Gastroesophageal sphincter (tissue), 3 donors: ENCODE data around the gene CEP89.

Experiments
- POLR2A ChIP-seq, 2 donors: fragments of 450-650 bp; IDR thresholded peaks; one replicate each; pipeline ENCODE4 v1.6.1; 2017; ENCODE audit warnings: antibody characterized with exemption in 2 of 2, mild to moderate bottlenecking in 2 of 2, moderate library complexity in 1 of 2
- TF ChIP-seq, protein P1 (sequence below), 4 experiments: fragments of 200-600 bp in 2 of 4; fragments of 450-650 bp in 2 of 4; sonication (generic) in 1 of 4; IDR thresholded peaks; one replicate each; pipeline ENCODE4 v1.5.1; 2017 to 2019; ENCODE audit warnings: antibody characterized with exemption in 4 of 4, mild to moderate bottlenecking in 2 of 4, moderate library complexity in 2 of 4

DNA sequence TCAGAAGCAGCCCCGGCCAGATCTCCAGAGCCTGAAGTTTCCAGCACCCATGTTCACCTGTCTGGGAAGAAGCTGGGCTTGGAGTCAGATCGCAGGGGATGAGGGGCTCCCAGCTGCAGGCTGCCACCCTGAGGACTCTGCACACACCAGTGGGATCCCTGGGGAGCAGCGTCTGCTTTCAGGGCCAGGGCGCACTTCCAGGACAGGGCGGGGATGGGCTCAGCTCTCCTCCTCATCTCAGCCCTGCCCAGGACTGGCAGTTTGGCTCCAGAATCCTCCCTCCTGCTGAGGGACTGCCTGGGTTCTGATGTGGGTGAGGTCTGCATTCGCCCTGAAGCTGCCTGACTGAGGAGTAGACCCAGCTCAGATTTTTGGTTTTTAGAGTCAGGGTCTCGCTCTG is 105.7 kb downstream of the CEP89 start:
- TF ChIP-seq, protein P1, sequence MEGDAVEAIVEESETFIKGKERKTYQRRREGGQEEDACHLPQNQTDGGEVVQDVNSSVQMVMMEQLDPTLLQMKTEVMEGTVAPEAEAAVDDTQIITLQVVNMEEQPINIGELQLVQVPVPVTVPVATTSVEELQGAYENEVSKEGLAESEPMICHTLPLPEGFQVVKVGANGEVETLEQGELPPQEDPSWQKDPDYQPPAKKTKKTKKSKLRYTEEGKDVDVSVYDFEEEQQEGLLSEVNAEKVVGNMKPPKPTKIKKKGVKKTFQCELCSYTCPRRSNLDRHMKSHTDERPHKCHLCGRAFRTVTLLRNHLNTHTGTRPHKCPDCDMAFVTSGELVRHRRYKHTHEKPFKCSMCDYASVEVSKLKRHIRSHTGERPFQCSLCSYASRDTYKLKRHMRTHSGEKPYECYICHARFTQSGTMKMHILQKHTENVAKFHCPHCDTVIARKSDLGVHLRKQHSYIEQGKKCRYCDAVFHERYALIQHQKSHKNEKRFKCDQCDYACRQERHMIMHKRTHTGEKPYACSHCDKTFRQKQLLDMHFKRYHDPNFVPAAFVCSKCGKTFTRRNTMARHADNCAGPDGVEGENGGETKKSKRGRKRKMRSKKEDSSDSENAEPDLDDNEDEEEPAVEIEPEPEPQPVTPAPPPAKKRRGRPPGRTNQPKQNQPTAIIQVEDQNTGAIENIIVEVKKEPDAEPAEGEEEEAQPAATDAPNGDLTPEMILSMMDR (IDR thresholded peaks at IDR 0.05): no peak
- no peak for TF ChIP-seq POLR2A (IDR thresholded peaks at IDR 0.05)
